HCT116 (cell line): ENCODE data around the gene FADS6.
"Not testable (repeated sequence)": the region's sequence is repeated elsewhere in the genome, so short reads cannot be mapped to it uniquely, and the experiment has no call there.

Source experiments
- CEBPB ChIP-seq: IDR thresholded peaks from 2 replicates; pipeline ENCODE4 v1.6.1; 2012; ENCODE audit warnings: low read depth
- EZH2 ChIP-seq: fragments of 200-600 bp; sonication (generic); IDR thresholded peaks from 2 replicates; pipeline ENCODE4 v1.6.1; 2017; ENCODE audit warnings: antibody characterized with exemption, mixed run types
- POLR2A ChIP-seq: IDR thresholded peaks from 2 replicates; pipeline ENCODE4 v1.7.0; 2011; ENCODE audit warnings: borderline replicate concordance; ENCODE audit not compliant: insufficient read depth, insufficient read length; ENCODE audit errors: extremely low read depth
- POLR2AphosphoS5 ChIP-seq: IDR thresholded peaks from 2 replicates; pipeline ENCODE4 v1.6.1; 2011; ENCODE audit warnings: mild to moderate bottlenecking, low read depth, low read length, moderate library complexity
- RAD21 ChIP-seq: IDR thresholded peaks from 2 replicates; pipeline ENCODE4 v1.6.1; 2012; ENCODE audit warnings: low read depth, mild to moderate bottlenecking
- SP1 ChIP-seq: IDR thresholded peaks from 2 replicates; pipeline ENCODE4 v1.6.1; 2012; ENCODE audit warnings: low read depth
- ZNF274 ChIP-seq: fragments of 200-500 bp; sonication (Bioruptor generic); IDR thresholded peaks from 2 replicates; pipeline ENCODE4 v1.6.1; 2014; ENCODE audit warnings: mild to moderate bottlenecking, low read depth, low read length, inconsistent platforms
- TF ChIP-seq, protein P1 (sequence below), 3 experiments: fragments of 200-600 bp in 1 of 3; sonication (generic) in 1 of 3; IDR thresholded peaks in 2 of 3; conservative IDR thresholded peaks in 1 of 3; 2 replicates each; pipeline ENCODE4 v1.5.1; 2012 to 2017; ENCODE audit warnings: low read depth in 2 of 3, low read length in 2 of 3, antibody characterized with exemption in 1 of 3, borderline replicate concordance in 1 of 3, control low read depth in 1 of 3, mild to moderate bottlenecking in 1 of 3, mixed read lengths in 1 of 3, mixed run types in 1 of 3, moderate library complexity in 1 of 3; ENCODE audit not compliant: insufficient read depth in 1 of 3
- TF ChIP-seq, protein P2 (sequence below): IDR thresholded peaks from 2 replicates; pipeline ENCODE4 v1.6.1; 2011; ENCODE audit warnings: mild to moderate bottlenecking, low read length, moderate library complexity; ENCODE audit not compliant: insufficient replicate concordance; ENCODE audit errors: extremely low read depth
- TF ChIP-seq, protein P3 (sequence below): IDR thresholded peaks from 2 replicates; pipeline ENCODE4 v1.6.1; 2012; ENCODE audit warnings: low read depth
- TF ChIP-seq, protein P4 (sequence below): IDR thresholded peaks from 2 replicates; pipeline ENCODE4 v1.6.1; 2012
- TF ChIP-seq, protein P5 (sequence below): IDR thresholded peaks from 2 replicates; pipeline ENCODE4 v1.6.1; 2012

DNA sequence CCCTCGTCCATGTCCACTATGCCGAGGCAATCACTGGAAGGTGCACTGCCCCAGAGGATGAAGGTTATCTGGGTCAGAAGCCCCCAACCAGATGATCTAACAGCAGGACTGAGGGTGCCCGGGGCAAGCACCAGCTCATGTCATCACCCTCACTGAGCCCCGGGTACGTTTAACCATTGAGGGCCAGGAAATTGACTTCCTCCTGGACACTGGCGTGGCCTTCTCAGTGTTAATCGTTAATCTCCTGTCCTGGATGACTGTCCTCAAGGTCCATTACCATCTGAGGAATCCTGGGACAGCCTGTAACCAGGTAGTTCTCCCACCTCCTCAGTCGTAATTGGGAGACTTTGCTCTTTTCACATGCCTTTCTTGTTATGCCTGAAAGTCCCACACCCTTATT is 18.0 kb upstream of the FADS6 start:
- TF ChIP-seq, protein P1, sequence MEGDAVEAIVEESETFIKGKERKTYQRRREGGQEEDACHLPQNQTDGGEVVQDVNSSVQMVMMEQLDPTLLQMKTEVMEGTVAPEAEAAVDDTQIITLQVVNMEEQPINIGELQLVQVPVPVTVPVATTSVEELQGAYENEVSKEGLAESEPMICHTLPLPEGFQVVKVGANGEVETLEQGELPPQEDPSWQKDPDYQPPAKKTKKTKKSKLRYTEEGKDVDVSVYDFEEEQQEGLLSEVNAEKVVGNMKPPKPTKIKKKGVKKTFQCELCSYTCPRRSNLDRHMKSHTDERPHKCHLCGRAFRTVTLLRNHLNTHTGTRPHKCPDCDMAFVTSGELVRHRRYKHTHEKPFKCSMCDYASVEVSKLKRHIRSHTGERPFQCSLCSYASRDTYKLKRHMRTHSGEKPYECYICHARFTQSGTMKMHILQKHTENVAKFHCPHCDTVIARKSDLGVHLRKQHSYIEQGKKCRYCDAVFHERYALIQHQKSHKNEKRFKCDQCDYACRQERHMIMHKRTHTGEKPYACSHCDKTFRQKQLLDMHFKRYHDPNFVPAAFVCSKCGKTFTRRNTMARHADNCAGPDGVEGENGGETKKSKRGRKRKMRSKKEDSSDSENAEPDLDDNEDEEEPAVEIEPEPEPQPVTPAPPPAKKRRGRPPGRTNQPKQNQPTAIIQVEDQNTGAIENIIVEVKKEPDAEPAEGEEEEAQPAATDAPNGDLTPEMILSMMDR (IDR thresholded peaks at IDR 0.05 in 2 of 3, conservative IDR thresholded peaks at IDR 0.05 in 1 of 3; ENCODE audit: borderline replicate concordance in 1 of 3, insufficient read depth in 1 of 3, low read depth in 2 of 3, low read length in 2 of 3), result not testable (repeated sequence)
- TF ChIP-seq POLR2AphosphoS5, POLR2A, SP1, EZH2, RAD21, ZNF274, CEBPB: not testable (repeated sequence)
- TF ChIP-seq, protein P2, sequence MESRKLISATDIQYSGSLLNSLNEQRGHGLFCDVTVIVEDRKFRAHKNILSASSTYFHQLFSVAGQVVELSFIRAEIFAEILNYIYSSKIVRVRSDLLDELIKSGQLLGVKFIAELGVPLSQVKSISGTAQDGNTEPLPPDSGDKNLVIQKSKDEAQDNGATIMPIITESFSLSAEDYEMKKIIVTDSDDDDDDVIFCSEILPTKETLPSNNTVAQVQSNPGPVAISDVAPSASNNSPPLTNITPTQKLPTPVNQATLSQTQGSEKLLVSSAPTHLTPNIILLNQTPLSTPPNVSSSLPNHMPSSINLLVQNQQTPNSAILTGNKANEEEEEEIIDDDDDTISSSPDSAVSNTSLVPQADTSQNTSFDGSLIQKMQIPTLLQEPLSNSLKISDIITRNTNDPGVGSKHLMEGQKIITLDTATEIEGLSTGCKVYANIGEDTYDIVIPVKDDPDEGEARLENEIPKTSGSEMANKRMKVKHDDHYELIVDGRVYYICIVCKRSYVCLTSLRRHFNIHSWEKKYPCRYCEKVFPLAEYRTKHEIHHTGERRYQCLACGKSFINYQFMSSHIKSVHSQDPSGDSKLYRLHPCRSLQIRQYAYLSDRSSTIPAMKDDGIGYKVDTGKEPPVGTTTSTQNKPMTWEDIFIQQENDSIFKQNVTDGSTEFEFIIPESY, result not testable (repeated sequence)
- TF ChIP-seq, protein P3, sequence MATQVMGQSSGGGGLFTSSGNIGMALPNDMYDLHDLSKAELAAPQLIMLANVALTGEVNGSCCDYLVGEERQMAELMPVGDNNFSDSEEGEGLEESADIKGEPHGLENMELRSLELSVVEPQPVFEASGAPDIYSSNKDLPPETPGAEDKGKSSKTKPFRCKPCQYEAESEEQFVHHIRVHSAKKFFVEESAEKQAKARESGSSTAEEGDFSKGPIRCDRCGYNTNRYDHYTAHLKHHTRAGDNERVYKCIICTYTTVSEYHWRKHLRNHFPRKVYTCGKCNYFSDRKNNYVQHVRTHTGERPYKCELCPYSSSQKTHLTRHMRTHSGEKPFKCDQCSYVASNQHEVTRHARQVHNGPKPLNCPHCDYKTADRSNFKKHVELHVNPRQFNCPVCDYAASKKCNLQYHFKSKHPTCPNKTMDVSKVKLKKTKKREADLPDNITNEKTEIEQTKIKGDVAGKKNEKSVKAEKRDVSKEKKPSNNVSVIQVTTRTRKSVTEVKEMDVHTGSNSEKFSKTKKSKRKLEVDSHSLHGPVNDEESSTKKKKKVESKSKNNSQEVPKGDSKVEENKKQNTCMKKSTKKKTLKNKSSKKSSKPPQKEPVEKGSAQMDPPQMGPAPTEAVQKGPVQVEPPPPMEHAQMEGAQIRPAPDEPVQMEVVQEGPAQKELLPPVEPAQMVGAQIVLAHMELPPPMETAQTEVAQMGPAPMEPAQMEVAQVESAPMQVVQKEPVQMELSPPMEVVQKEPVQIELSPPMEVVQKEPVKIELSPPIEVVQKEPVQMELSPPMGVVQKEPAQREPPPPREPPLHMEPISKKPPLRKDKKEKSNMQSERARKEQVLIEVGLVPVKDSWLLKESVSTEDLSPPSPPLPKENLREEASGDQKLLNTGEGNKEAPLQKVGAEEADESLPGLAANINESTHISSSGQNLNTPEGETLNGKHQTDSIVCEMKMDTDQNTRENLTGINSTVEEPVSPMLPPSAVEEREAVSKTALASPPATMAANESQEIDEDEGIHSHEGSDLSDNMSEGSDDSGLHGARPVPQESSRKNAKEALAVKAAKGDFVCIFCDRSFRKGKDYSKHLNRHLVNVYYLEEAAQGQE, result not testable (repeated sequence)
- TF ChIP-seq, protein P4, sequence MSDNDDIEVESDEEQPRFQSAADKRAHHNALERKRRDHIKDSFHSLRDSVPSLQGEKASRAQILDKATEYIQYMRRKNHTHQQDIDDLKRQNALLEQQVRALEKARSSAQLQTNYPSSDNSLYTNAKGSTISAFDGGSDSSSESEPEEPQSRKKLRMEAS, result not testable (repeated sequence)
- TF ChIP-seq, protein P5, sequence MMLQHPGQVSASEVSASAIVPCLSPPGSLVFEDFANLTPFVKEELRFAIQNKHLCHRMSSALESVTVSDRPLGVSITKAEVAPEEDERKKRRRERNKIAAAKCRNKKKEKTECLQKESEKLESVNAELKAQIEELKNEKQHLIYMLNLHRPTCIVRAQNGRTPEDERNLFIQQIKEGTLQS, result not testable (repeated sequence)
